ENCODE results near the gene SLC6A9. TPM values are rescaled to one million over a fixed set of nuclear protein-coding genes. Genes with fewer than 3 reads are reported as not detected.

SLC6A9 gene
- total RNA-seq, 3 donors from 2014 or later: 21.1 to 52.5 (median 38.1) TPM

DNA sequence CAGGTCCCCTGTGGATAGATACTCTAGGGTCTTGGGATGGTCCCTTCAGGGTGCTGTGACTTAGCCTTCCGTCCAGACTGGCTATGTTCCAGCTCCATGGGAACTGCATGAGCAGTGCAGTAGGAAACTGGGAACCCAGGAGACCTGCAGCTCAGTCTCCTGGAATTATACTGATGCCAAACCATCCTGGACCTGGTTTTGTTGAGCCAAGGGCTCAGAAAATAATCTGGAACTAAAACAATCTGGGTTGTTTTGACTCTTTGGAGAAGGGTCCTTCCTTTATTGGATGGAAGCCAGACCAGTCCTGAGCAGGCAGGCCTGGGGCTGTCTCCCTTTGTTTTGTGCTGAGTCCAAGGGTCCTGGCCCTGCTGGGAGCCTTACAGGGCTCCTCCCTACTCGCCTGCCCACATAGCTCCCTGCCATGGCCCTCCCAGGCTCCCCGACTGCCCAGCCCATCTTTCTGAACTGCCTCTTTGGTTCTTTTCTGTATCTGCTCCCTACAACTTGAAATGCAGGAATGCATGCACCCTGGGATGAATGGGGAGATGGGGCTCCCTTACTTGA is 83.3 kb downstream of the SLC6A9 start:
- TF ChIP-seq, protein P1, sequence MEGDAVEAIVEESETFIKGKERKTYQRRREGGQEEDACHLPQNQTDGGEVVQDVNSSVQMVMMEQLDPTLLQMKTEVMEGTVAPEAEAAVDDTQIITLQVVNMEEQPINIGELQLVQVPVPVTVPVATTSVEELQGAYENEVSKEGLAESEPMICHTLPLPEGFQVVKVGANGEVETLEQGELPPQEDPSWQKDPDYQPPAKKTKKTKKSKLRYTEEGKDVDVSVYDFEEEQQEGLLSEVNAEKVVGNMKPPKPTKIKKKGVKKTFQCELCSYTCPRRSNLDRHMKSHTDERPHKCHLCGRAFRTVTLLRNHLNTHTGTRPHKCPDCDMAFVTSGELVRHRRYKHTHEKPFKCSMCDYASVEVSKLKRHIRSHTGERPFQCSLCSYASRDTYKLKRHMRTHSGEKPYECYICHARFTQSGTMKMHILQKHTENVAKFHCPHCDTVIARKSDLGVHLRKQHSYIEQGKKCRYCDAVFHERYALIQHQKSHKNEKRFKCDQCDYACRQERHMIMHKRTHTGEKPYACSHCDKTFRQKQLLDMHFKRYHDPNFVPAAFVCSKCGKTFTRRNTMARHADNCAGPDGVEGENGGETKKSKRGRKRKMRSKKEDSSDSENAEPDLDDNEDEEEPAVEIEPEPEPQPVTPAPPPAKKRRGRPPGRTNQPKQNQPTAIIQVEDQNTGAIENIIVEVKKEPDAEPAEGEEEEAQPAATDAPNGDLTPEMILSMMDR (IDR thresholded peaks at IDR 0.05): no peak
- Histone ChIP-seq H3K4me3 (no peak overlapping the region), H3K36me3 (ENCODE audit: low read depth) (peaks cover 5% of the 10 kb centered on the region), H3K9me3 (no peaks in the 10 kb centered on the region), H3K4me1 (ENCODE audit: low read depth) (peaks cover 24% of the 10 kb centered on the region)
- intact Hi-C loops (cut with DNase I, micrococcal nuclease): no loop called here
- ATAC-seq: no peak
- DNase-seq: no peak

DNA sequence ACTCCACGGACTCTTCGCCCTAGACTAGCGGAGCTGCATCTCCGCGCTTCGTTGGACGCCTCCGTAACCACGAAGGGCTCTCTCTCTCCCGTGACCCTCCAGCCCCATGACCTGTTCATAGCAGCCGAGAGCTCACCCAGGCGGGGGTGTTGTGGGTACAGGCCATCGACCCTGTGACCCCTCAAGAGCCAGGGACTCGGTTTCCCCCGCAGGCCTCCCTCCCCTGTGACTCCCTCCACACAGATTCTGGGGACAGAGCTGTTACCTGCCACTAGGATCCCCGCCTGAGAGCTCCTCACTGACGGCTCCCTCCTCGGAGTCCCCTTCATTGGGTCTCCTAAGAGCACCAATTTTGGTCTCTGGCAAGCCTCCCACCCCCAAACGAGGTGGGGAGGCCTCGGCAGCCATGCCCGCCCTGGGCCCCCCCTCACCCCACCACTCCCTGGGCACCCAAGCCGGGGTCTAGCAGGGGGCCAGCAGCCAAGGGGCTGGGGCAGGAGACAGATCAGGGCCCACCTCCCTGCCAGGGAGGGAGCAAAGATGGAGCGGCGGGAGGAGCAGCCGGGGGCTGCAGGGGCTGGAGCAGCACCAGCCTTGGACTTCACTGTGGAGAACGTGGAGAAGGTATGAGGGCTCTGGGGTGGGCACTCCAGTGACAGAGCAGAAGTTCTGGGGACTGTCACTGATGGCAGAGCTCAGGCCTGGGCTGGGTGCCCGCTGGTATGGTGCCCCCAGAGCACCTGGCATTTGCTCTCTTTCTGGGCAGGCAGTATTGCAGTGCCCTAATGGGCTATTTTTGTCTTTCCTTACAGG is 84.0 kb downstream of the SLC6A9 start:
- peaks cover 24% of the 10 kb centered on the region for H3K4me1 ChIP-seq (ENCODE audit: low read depth)
- intact Hi-C loops (cut with DNase I, micrococcal nuclease): no loop called here
- H3K4me3 ChIP-seq: peak overlapping the region; percentile 36
- no peaks in the 10 kb centered on the region for H3K9me3 ChIP-seq
- TF ChIP-seq, protein P1 (IDR thresholded peaks at IDR 0.05): no peak
- ATAC-seq: peak; percentile 2
- peak in 1 of 3 donors; percentile 61 for DNase-seq
- H3K36me3 ChIP-seq (ENCODE audit: low read depth): peaks cover 5% of the 10 kb centered on the region

Other genes with a start within 250 kb of the SLC6A9 start
- gene ARTN, start 97.7 kb downstream of the SLC6A9 start, total RNA-seq: 10 to 100 TPM in 1 of 3 donors, 1 to 10 TPM in 2; 6.9 to 14.2 (median 7.4) TPM
- 10 to 100 TPM; 21.5 to 32.6 (median 22.3) TPM for gene IPO13, start 84.5 kb downstream of the SLC6A9 start, total RNA-seq
- gene DPH2, start 61.5 kb downstream of the SLC6A9 start, total RNA-seq: 10 to 100 TPM; 16.5 to 23.3 (median 17.9) TPM
- gene ATP6V0B, start 56.5 kb downstream of the SLC6A9 start, total RNA-seq: 100 to 1,000 TPM; 116 to 184 (median 158) TPM
- 10 to 100 TPM; 20.0 to 33.6 (median 28.1) TPM for gene B4GALT2, start 52.3 kb downstream of the SLC6A9 start, total RNA-seq
- gene CCDC24, start 39.9 kb downstream of the SLC6A9 start, total RNA-seq: 10 to 100 TPM; 13.4 to 19.6 (median 16.9) TPM
- gene KLF17, start 87.4 kb upstream of the SLC6A9 start, total RNA-seq: under 1 TPM in 1 of 3 donors, not detected in 2; 0.13 TPM
- gene KLF18, start 110.2 kb upstream of the SLC6A9 start, total RNA-seq: not detected
- gene DMAP1, start 182.0 kb upstream of the SLC6A9 start, total RNA-seq: 10 to 100 TPM; 40.8 to 52.0 (median 44.0) TPM